ENCODE measurements around the gene SELL.

- TF ChIP-seq, protein P1, sequence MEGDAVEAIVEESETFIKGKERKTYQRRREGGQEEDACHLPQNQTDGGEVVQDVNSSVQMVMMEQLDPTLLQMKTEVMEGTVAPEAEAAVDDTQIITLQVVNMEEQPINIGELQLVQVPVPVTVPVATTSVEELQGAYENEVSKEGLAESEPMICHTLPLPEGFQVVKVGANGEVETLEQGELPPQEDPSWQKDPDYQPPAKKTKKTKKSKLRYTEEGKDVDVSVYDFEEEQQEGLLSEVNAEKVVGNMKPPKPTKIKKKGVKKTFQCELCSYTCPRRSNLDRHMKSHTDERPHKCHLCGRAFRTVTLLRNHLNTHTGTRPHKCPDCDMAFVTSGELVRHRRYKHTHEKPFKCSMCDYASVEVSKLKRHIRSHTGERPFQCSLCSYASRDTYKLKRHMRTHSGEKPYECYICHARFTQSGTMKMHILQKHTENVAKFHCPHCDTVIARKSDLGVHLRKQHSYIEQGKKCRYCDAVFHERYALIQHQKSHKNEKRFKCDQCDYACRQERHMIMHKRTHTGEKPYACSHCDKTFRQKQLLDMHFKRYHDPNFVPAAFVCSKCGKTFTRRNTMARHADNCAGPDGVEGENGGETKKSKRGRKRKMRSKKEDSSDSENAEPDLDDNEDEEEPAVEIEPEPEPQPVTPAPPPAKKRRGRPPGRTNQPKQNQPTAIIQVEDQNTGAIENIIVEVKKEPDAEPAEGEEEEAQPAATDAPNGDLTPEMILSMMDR (conservative IDR thresholded peaks at IDR 0.05; ENCODE audit: low read length) = no peak
- no peak for TF ChIP-seq EZH2phosphoT487 (IDR thresholded peaks at IDR 0.05; ENCODE audit: borderline replicate concordance, low read depth, low read length)
Measured at GRCh38 chr1:169722779-169723178, 11.4 kb upstream of the SELL start.
